A549 (cell line): ENCODE measurements around the gene ECHDC1.

ENCODE experiments used
- CBX2 ChIP-seq: fragments of 200-600 bp; sonication (generic); IDR thresholded peaks from 2 replicates; pipeline ENCODE4 v1.6.1; 2016; ENCODE audit warnings: low read depth, mild to moderate bottlenecking, borderline replicate concordance
- CTCF ChIP-seq: fragments of >200 bp; sonication (Bioruptor Twin); formaldehyde crosslinking; IDR thresholded peaks from 3 replicates; pipeline ENCODE4 v1.5.1; 2016
- EHMT2 ChIP-seq: fragments of 200-600 bp; sonication (generic); IDR thresholded peaks from 2 replicates; pipeline ENCODE4 v1.6.1; 2016; ENCODE audit warnings: antibody characterized with exemption, low read depth, mild to moderate bottlenecking, moderate library complexity
- POLR2A ChIP-seq: IDR thresholded peaks from 2 replicates; pipeline ENCODE4 v1.6.1; 2012; ENCODE audit warnings: mild to moderate bottlenecking, low read length

GRCh38 chr6:127376685-127377084 is 33.3 kb upstream of the ECHDC1 start:
- no peak for TF ChIP-seq CTCF
- TF ChIP-seq CBX2 = no peak
- TF ChIP-seq EHMT2 = no peak
- TF ChIP-seq POLR2A = no peak
